Vagina (tissue), 2 donors: ENCODE data around the gene KCTD17.

Experiments used
- CTCF ChIP-seq, 3 experiments: fragments of 450-650 bp in 2 of 3; fragments of 200-600 bp in 1 of 3; sonication (generic) in 1 of 3; IDR thresholded peaks; one replicate each; pipeline ENCODE4 v1.5.1; 2017 to 2019; ENCODE audit warnings: antibody characterized with exemption in 3 of 3, mild to moderate bottlenecking in 2 of 3, moderate library complexity in 2 of 3
- POLR2A ChIP-seq, 2 donors: fragments of 450-650 bp; IDR thresholded peaks; one replicate each; pipeline ENCODE4 v1.6.1; 2017; ENCODE audit warnings: antibody characterized with exemption in 2 of 2, mild to moderate bottlenecking in 2 of 2, moderate library complexity in 2 of 2

GRCh38 chr22:37103656-37104452 is 52.3 kb downstream of the KCTD17 start:
- TF ChIP-seq POLR2A (IDR thresholded peaks at IDR 0.05) (no peak), CTCF (IDR thresholded peaks at IDR 0.05) (no peak)
